COR-L47 (cell line): ENCODE results near the gene WHAMM.
A peak's percentile ranks its signal among the peaks of the same experiment; 100 is the strongest.
"Not testable (repeated sequence)": the region's sequence is repeated elsewhere in the genome, so short reads cannot be mapped to it uniquely, and the experiment has no call there.

Experiments used
- DNase-seq: peaks from one replicate; lab custom pipeline; 2025; lab: John Stamatoyannopoulos, UW

WHAMM gene

GRCh38 chr15:82802497-82802896, 6.9 kb upstream of the WHAMM start:
- DNase-seq = no peak

- DNase-seq = no peak
Observed at GRCh38 chr15:82803793-82804574, 5.4 kb upstream of the WHAMM start.

GRCh38 chr15:82804575-82804949, 4.9 kb upstream of the WHAMM start:
- DNase-seq = no peak

- no peak for DNase-seq
Observed at GRCh38 chr15:82805994-82806406, 3.4 kb upstream of the WHAMM start, which contains the start of gene FSD2. FSD2 (minus strand) TSS chr15:82806069; CDS start chr15:82787390, 18,679 bp downstream.

GRCh38 chr15:82807920-82808633, 1.4 kb upstream of the WHAMM start:
- no peak for DNase-seq

GRCh38 chr15:82808634-82809041, 790 bp upstream of the WHAMM start:
- no peak for DNase-seq

- DNase-seq = peak; percentile 50
Observed at GRCh38 chr15:82810061-82810889, 847 bp downstream of the WHAMM start.

GRCh38 chr15:82810890-82811426, 1.5 kb downstream of the WHAMM start:
- DNase-seq = no peak

GRCh38 chr15:82812994-82813393, 3.6 kb downstream of the WHAMM start:
- DNase-seq = no peak

GRCh38 chr15:82820128-82820527, 10.7 kb downstream of the WHAMM start:
- DNase-seq = no peak

GRCh38 chr15:82821396-82821795, 12.0 kb downstream of the WHAMM start:
- DNase-seq = not testable (repeated sequence)

GRCh38 chr15:82821851-82822250, 12.4 kb downstream of the WHAMM start:
- DNase-seq = not testable (repeated sequence)

- DNase-seq = no peak
Observed at GRCh38 chr15:82823049-82823448, 13.6 kb downstream of the WHAMM start.

- no peak for DNase-seq
Observed at GRCh38 chr15:82828075-82828474, 18.6 kb downstream of the WHAMM start.

GRCh38 chr15:82829234-82829633, 19.8 kb downstream of the WHAMM start:
- DNase-seq = no peak

- DNase-seq = no peak
Observed at GRCh38 chr15:82830427-82831173, 21.2 kb downstream of the WHAMM start.

GRCh38 chr15:82831894-82832600, 22.6 kb downstream of the WHAMM start:
- DNase-seq = no peak

GRCh38 chr15:82832601-82833361, 23.4 kb downstream of the WHAMM start:
- DNase-seq = no peak

GRCh38 chr15:82833362-82833682, 23.9 kb downstream of the WHAMM start:
- DNase-seq = no peak

- no peak for DNase-seq
Observed at GRCh38 chr15:82835391-82835917, 26.0 kb downstream of the WHAMM start.
